HCT116 (cell line): ENCODE measurements around the gene JAM3. TPM values are rescaled to one million over a fixed set of nuclear protein-coding genes. Genes with fewer than 3 reads are reported as not detected.

ENCODE experiments used
- ATAC-seq: fragments of 200-7000 bp; cut with Tn5 transposase; 2 replicates; pipeline ENCODE4 v1.9.1; 2020; ENCODE audit warnings: mild to moderate bottlenecking, moderate library complexity
- BruUV-seq: library from RNA; stranded (reverse); fragments of 400-500 nt; replicated peaks from 2 replicates; lab custom pipeline; 2021; lab: Mats Ljungman, UMichigan
- CTCF ChIA-PET: fragments of 300-600 bp; sonication (Branson Sonifier 250); formaldehyde crosslinking; loops from one replicate; lab custom pipeline; 2021; ENCODE audit warnings: antibody characterized with exemption; lab: Charles Lee
- POLR2A ChIA-PET: fragments of 300-600, 350-600 bp; sonication (Branson Sonifier 250); formaldehyde crosslinking; loops from one replicate; lab custom pipeline; 2021; ENCODE audit warnings: antibody characterized with exemption; lab: Charles Lee
- RAD21 ChIA-PET, 2 experiments: fragments of 300-600 bp; sonication (Branson Sonifier 250); formaldehyde crosslinking; loops; one replicate each; lab custom pipeline; 2023; ENCODE audit warnings: low total read pairs in 2 of 2; ENCODE audit not compliant: uncharacterized antibody in 2 of 2, unreplicated experiment in 2 of 2, low non-redundant PET in 1 of 2; lab: Charles Lee
- DNase-seq: peaks from one replicate; pipeline ENCODE4 v3.0.0-alpha.2; 2010; ENCODE audit warnings: low read depth, low spot score
- H2AFZ ChIP-seq: fragments of 200-600 bp; shearing (Covaris generic), sonication (generic); 2 replicates; pipeline ENCODE4 v1.6.1; 2017; ENCODE audit warnings: low read depth, mixed run types, mixed read lengths, antibody characterized with exemption, low read length; ENCODE audit not compliant: poor library complexity, severe bottlenecking
- H3K27ac ChIP-seq: 2 replicates; pipeline ENCODE4 v1.5.1; 2012; ENCODE audit warnings: low read depth, low read length
- H3K27me3 ChIP-seq: fragments of 200-600 bp; sonication (generic); 2 replicates; pipeline ENCODE4 v1.6.1; 2016; ENCODE audit warnings: mixed run types, low read length, mixed read lengths; ENCODE audit not compliant: insufficient read depth
- H3K36me3 ChIP-seq, 2 experiments: fragments of 200-500 bp in 1 of 2; fragments of 200-600 bp in 1 of 2; sonication (Bioruptor generic) in 1 of 2; sonication (generic) in 1 of 2; 2 replicates each; pipeline versions ENCODE4 v1.5.1 to v1.6.1; 2014 to 2016; ENCODE audit warnings: low read length in 2 of 2, inconsistent platforms in 1 of 2, mixed read lengths in 1 of 2, mixed run types in 1 of 2; ENCODE audit not compliant: insufficient read depth in 2 of 2, control insufficient read depth in 1 of 2
- H3K4me1 ChIP-seq, 2 experiments: fragments of 200-600 bp in 1 of 2; sonication (generic) in 1 of 2; 2 replicates each; pipeline versions ENCODE4 v1.5.1 to v1.6.1; 2012 to 2017; ENCODE audit warnings: low read length in 2 of 2, inconsistent platforms in 1 of 2, mild to moderate bottlenecking in 1 of 2, mixed read lengths in 1 of 2, mixed run types in 1 of 2, moderate library complexity in 1 of 2; ENCODE audit not compliant: insufficient read depth in 2 of 2, control insufficient read depth in 1 of 2
- H3K4me2 ChIP-seq: fragments of 200-600 bp; sonication (generic); 2 replicates; pipeline ENCODE4 v1.6.1; 2017; ENCODE audit warnings: mixed run types, low read length, mixed read lengths
- H3K4me3 ChIP-seq, 2 experiments: fragments of 200-600 bp in 1 of 2; sonication (generic) in 1 of 2; replicated peaks in 1 of 2; 2 replicates each; pipeline ENCODE4 v1.5.1; 2011 to 2016; ENCODE audit warnings: low read length in 2 of 2, control low read depth in 1 of 2, low read depth in 1 of 2, mild to moderate bottlenecking in 1 of 2, mixed read lengths in 1 of 2, mixed run types in 1 of 2
- H3K79me2 ChIP-seq: fragments of 200-600 bp; sonication (generic); 2 replicates; pipeline ENCODE4 v1.6.1; 2017; ENCODE audit warnings: mild to moderate bottlenecking, mixed run types, low read length, moderate library complexity, mixed read lengths; ENCODE audit not compliant: insufficient read depth
- H3K9ac ChIP-seq: fragments of 200-600 bp; sonication (generic); 2 replicates; pipeline ENCODE4 v1.6.1; 2016; ENCODE audit warnings: low read length, mixed read lengths
- H3K9me2 ChIP-seq: fragments of 200-600 bp; sonication (generic), shearing (Covaris generic); 2 replicates; pipeline ENCODE4 v1.6.1; 2017; ENCODE audit warnings: mixed run types, mild to moderate bottlenecking, moderate library complexity; ENCODE audit not compliant: insufficient read depth
- H3K9me3 ChIP-seq, 2 experiments: fragments of 200-500 bp in 1 of 2; fragments of 200-600 bp in 1 of 2; sonication (Bioruptor generic) in 1 of 2; sonication (generic) in 1 of 2; 2 replicates each; pipeline ENCODE4 v1.6.1; 2014 to 2017; ENCODE audit warnings: low read length in 2 of 2, mixed read lengths in 2 of 2, inconsistent platforms in 1 of 2, low read depth in 1 of 2, mild to moderate bottlenecking in 1 of 2, mixed run types in 1 of 2, moderate library complexity in 1 of 2; ENCODE audit not compliant: control insufficient read depth in 1 of 2, insufficient read depth in 1 of 2
- H4K20me1 ChIP-seq: fragments of 200-600 bp; sonication (generic), shearing (Covaris generic); 2 replicates; pipeline ENCODE4 v1.6.1; 2017; ENCODE audit warnings: mixed run types, mild to moderate bottlenecking, moderate library complexity; ENCODE audit not compliant: insufficient read depth
- ATF3 ChIP-seq: IDR thresholded peaks from 2 replicates; pipeline ENCODE4 v1.6.1; 2012
- CBX3 ChIP-seq: IDR thresholded peaks from 2 replicates; pipeline ENCODE4 v1.6.1; 2012; ENCODE audit warnings: low read depth
- CEBPB ChIP-seq: IDR thresholded peaks from 2 replicates; pipeline ENCODE4 v1.6.1; 2012; ENCODE audit warnings: low read depth
- CTCF ChIP-seq, 3 experiments: fragments of 200-600 bp in 1 of 3; sonication (generic) in 1 of 3; IDR thresholded peaks in 2 of 3; conservative IDR thresholded peaks in 1 of 3; 2 replicates each; pipeline ENCODE4 v1.5.1; 2012 to 2017; ENCODE audit warnings: low read depth in 2 of 3, low read length in 2 of 3, antibody characterized with exemption in 1 of 3, borderline replicate concordance in 1 of 3, control low read depth in 1 of 3, mild to moderate bottlenecking in 1 of 3, mixed read lengths in 1 of 3, mixed run types in 1 of 3, moderate library complexity in 1 of 3; ENCODE audit not compliant: insufficient read depth in 1 of 3
- EZH2 ChIP-seq: fragments of 200-600 bp; sonication (generic); IDR thresholded peaks from 2 replicates; pipeline ENCODE4 v1.6.1; 2017; ENCODE audit warnings: antibody characterized with exemption, mixed run types
- FOSL1 ChIP-seq: IDR thresholded peaks from 2 replicates; pipeline ENCODE4 v1.6.1; 2012; ENCODE audit warnings: low read depth
- RAD21 ChIP-seq: IDR thresholded peaks from 2 replicates; pipeline ENCODE4 v1.6.1; 2012; ENCODE audit warnings: low read depth, mild to moderate bottlenecking
- REST ChIP-seq: IDR thresholded peaks from 2 replicates; pipeline ENCODE4 v1.6.1; 2012; ENCODE audit warnings: low read depth
- SIN3A ChIP-seq: IDR thresholded peaks from 2 replicates; pipeline ENCODE4 v1.6.1; 2012; ENCODE audit warnings: low read depth
- SP1 ChIP-seq: IDR thresholded peaks from 2 replicates; pipeline ENCODE4 v1.6.1; 2012; ENCODE audit warnings: low read depth
- SRF ChIP-seq: IDR thresholded peaks from 2 replicates; pipeline ENCODE4 v1.6.1; 2012; ENCODE audit warnings: low read depth
- YY1 ChIP-seq: IDR thresholded peaks from 2 replicates; pipeline ENCODE4 v1.6.1; 2011; ENCODE audit warnings: low read length, low read depth, moderate library complexity, mild to moderate bottlenecking; ENCODE audit not compliant: insufficient replicate concordance; ENCODE audit errors: extremely low read depth
- ZBTB33 ChIP-seq: IDR thresholded peaks from 2 replicates; pipeline ENCODE4 v1.6.1; 2011; ENCODE audit warnings: mild to moderate bottlenecking, low read length, moderate library complexity; ENCODE audit not compliant: insufficient replicate concordance; ENCODE audit errors: extremely low read depth
- ZNF274 ChIP-seq: fragments of 200-500 bp; sonication (Bioruptor generic); IDR thresholded peaks from 2 replicates; pipeline ENCODE4 v1.6.1; 2014; ENCODE audit warnings: mild to moderate bottlenecking, low read depth, low read length, inconsistent platforms
- intact Hi-C: fragments of 100-400 bp; cut with micrococcal nuclease; formaldehyde crosslinking; loops from 2 replicates; pipeline ENCODE4 v1.10.0; 2022
- total RNA-seq: library from RNA; stranded (reverse); gene quantifications from one replicate; pipeline ENCODE4 v1.2.1, GENCODE V29; 2021; ENCODE audit not compliant: unreplicated experiment

JAM3 gene
- total RNA-seq, 1 experiment from 2014 or later = 0.25 TPM

- Histone ChIP-seq H3K27ac (no peak overlapping the region), H4K20me1 (no peaks in the 10 kb centered on the region), H3K9me3 (no peaks in the 10 kb centered on the region), H3K4me1 (peaks cover 0 to 5% of the 10 kb centered on the region in 2 experiments; a peak in 1 of 4 replicates), H2AFZ (no peak overlapping the region), H3K27me3 (peaks cover 31% of the 10 kb centered on the region), H3K4me2 (no peak overlapping the region), H3K4me3 (no peak overlapping the region), H3K36me3 (no peaks in the 10 kb centered on the region), H3K9me2 (no peaks in the 10 kb centered on the region), H3K9ac (no peak overlapping the region), H3K79me2 (no peaks in the 10 kb centered on the region)
- intact Hi-C loops = no loop called here
- BruUV-seq = no TSS peak
- CTCF ChIA-PET = interaction anchor here (1.1 to 1.7 kb wide), 2 partner anchors 9 to 22 kb away, joined by 3 read pairs; no protein-coding TSS in a partner anchor
- DNase-seq (no peak), ATAC-seq (no peak)
- TF ChIP-seq SRF (no peak), CBX3 (no peak), ZNF274 (no peak), CTCF (IDR thresholded peaks at IDR 0.05 in 2 of 3, conservative IDR thresholded peaks at IDR 0.05 in 1 of 3; ENCODE audit: borderline replicate concordance in 1 of 3, insufficient read depth in 1 of 3, low read depth in 2 of 3, low read length in 2 of 3) (no peak), REST (no peak), SP1 (no peak), ATF3 (no peak), FOSL1 (no peak), YY1 (no peak), ZBTB33 (no peak), RAD21 (no peak), SIN3A (no peak), CEBPB (no peak), EZH2 (no peak)
- RAD21 ChIA-PET = no interaction called here
- POLR2A ChIA-PET = no interaction called here
These were observed 40.4 kb upstream of the JAM3 start for GRCh38 chr11:134028368-134028920.
